ENCODE data around the gene ANKFY1. TPM values are rescaled to one million over a fixed set of nuclear protein-coding genes. Genes with fewer than 3 reads are reported as not detected.

ANKFY1 gene
- total RNA-seq, 1 experiment from 2014 or later: 38.6 TPM

DNA sequence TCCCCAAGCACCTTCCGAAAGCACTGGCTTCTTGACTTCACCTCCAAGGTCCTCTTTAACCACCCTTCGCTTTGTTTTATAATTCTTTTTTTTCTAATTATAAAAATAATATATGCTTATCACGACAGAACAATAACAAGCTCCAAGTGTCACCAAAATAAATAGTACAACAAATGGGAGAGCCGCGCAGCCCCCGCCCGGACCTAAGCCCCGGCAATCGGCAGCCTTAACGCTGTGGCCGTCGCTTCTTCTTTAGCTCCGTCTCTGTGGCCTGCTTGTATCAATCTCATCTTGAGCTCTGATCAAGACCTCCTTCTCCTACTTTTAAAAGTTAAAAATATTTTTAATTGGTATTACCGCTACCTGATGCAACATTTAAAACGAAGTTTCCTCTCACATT lies 78.1 kb downstream of the ANKFY1 start:
- no peaks in the 10 kb centered on the region for H3K4me1 ChIP-seq (ENCODE audit: control insufficient read depth, insufficient read depth, low read length)
- ChIA-PET CTCF (no interaction called here), POLR2A (no interaction called here)
- no peaks in the 10 kb centered on the region for H3K9me3 ChIP-seq (ENCODE audit: control insufficient read depth, insufficient read depth, low read depth, low read length)
- TF ChIP-seq POLR2AphosphoS5 (IDR thresholded peaks at IDR 0.05; ENCODE audit: low read depth, low read length) (no peak), SIN3A (IDR thresholded peaks at IDR 0.05; ENCODE audit: borderline replicate concordance, insufficient read depth, low read depth, low read length) (no peak), TCF7L2 (IDR thresholded peaks at IDR 0.05; ENCODE audit: low read depth, low read length) (no peak)
- TF ChIP-seq, protein P1, sequence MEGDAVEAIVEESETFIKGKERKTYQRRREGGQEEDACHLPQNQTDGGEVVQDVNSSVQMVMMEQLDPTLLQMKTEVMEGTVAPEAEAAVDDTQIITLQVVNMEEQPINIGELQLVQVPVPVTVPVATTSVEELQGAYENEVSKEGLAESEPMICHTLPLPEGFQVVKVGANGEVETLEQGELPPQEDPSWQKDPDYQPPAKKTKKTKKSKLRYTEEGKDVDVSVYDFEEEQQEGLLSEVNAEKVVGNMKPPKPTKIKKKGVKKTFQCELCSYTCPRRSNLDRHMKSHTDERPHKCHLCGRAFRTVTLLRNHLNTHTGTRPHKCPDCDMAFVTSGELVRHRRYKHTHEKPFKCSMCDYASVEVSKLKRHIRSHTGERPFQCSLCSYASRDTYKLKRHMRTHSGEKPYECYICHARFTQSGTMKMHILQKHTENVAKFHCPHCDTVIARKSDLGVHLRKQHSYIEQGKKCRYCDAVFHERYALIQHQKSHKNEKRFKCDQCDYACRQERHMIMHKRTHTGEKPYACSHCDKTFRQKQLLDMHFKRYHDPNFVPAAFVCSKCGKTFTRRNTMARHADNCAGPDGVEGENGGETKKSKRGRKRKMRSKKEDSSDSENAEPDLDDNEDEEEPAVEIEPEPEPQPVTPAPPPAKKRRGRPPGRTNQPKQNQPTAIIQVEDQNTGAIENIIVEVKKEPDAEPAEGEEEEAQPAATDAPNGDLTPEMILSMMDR (IDR thresholded peaks at IDR 0.05): no peak
- TF ChIP-seq, protein P2, sequence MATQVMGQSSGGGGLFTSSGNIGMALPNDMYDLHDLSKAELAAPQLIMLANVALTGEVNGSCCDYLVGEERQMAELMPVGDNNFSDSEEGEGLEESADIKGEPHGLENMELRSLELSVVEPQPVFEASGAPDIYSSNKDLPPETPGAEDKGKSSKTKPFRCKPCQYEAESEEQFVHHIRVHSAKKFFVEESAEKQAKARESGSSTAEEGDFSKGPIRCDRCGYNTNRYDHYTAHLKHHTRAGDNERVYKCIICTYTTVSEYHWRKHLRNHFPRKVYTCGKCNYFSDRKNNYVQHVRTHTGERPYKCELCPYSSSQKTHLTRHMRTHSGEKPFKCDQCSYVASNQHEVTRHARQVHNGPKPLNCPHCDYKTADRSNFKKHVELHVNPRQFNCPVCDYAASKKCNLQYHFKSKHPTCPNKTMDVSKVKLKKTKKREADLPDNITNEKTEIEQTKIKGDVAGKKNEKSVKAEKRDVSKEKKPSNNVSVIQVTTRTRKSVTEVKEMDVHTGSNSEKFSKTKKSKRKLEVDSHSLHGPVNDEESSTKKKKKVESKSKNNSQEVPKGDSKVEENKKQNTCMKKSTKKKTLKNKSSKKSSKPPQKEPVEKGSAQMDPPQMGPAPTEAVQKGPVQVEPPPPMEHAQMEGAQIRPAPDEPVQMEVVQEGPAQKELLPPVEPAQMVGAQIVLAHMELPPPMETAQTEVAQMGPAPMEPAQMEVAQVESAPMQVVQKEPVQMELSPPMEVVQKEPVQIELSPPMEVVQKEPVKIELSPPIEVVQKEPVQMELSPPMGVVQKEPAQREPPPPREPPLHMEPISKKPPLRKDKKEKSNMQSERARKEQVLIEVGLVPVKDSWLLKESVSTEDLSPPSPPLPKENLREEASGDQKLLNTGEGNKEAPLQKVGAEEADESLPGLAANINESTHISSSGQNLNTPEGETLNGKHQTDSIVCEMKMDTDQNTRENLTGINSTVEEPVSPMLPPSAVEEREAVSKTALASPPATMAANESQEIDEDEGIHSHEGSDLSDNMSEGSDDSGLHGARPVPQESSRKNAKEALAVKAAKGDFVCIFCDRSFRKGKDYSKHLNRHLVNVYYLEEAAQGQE (IDR thresholded peaks at IDR 0.05; ENCODE audit: insufficient read depth in 1 of 2, low read depth in 2 of 2, low read length in 1 of 2): no peak
- ATAC-seq (no peak), DNase-seq (ENCODE audit: low read depth, low spot score) (no peak)
- intact Hi-C loops (cut with micrococcal nuclease; ENCODE audit: unreplicated experiment): no loop called here
- no peak overlapping the region for H3K4me3 ChIP-seq (ENCODE audit: low read depth in 2 of 2, low read length in 2 of 2)
- H3K36me3 ChIP-seq (ENCODE audit: control insufficient read depth, insufficient read depth, low read length): peaks cover 7% of the 10 kb centered on the region
- H3K27me3 ChIP-seq (ENCODE audit: control insufficient read depth, insufficient read depth, low read length): no peaks in the 10 kb centered on the region
- no peak overlapping the region for H3K27ac ChIP-seq (ENCODE audit: low read length)
- in situ Hi-C loops (cut with HindIII; ENCODE audit: low pct_unique_long_range_greater_than_20kb, low sequenced_read_pairs): no loop called here
- BruUV-seq (replicated peaks): no TSS peak

DNA sequence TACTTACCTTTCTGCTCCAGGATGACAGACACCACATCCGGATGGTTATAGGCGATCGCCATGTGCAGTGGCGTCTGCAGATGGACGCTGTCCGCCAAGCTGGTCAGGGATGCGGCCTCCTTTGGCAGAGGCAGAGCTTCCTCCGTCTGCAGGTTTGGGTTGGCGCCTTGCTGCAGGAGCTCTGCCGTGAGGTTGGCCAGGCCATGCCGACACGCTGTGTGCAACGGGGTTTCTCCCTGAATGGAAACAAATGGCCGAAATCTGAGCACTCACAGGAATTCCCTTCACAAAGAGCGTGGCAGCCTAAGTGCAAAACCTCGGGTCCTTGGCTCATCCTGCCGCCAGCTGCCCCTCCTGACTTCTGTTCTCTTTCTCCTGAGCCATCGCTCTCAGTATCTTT lies 79.0 kb downstream of the ANKFY1 start:
- CTCF ChIA-PET: no interaction called here
- H3K4me1 ChIP-seq (ENCODE audit: control insufficient read depth, insufficient read depth, low read length): no peaks in the 10 kb centered on the region
- peaks cover 7% of the 10 kb centered on the region for H3K36me3 ChIP-seq (ENCODE audit: control insufficient read depth, insufficient read depth, low read length)
- H3K27ac ChIP-seq (ENCODE audit: low read length): no peak overlapping the region
- ATAC-seq (no peak), DNase-seq (ENCODE audit: low read depth, low spot score) (no peak)
- TF ChIP-seq TCF7L2 (IDR thresholded peaks at IDR 0.05; ENCODE audit: low read depth, low read length): no peak
- TF ChIP-seq, protein P2 (IDR thresholded peaks at IDR 0.05; ENCODE audit: insufficient read depth in 1 of 2, low read depth in 2 of 2, low read length in 1 of 2): no peak
- TF ChIP-seq SIN3A (IDR thresholded peaks at IDR 0.05; ENCODE audit: borderline replicate concordance, insufficient read depth, low read depth, low read length): no peak
- TF ChIP-seq, protein P1 (IDR thresholded peaks at IDR 0.05): no peak
- no peak for TF ChIP-seq POLR2AphosphoS5 (IDR thresholded peaks at IDR 0.05; ENCODE audit: low read depth, low read length)
- no peak overlapping the region for H3K4me3 ChIP-seq (ENCODE audit: low read depth in 2 of 2, low read length in 2 of 2)
- in situ Hi-C loops (cut with HindIII; ENCODE audit: low pct_unique_long_range_greater_than_20kb, low sequenced_read_pairs) (no loop called here), intact Hi-C loops (cut with micrococcal nuclease; ENCODE audit: unreplicated experiment) (no loop called here)
- no peaks in the 10 kb centered on the region for H3K9me3 ChIP-seq (ENCODE audit: control insufficient read depth, insufficient read depth, low read depth, low read length)
- H3K27me3 ChIP-seq (ENCODE audit: control insufficient read depth, insufficient read depth, low read length): no peaks in the 10 kb centered on the region
- BruUV-seq (replicated peaks): no TSS peak
- POLR2A ChIA-PET: no interaction called here

Data from Panc1 (cell line).